Measurements from ENCODE around the gene UBE2S.
"Not testable (repeated sequence)": the region's sequence is repeated elsewhere in the genome, so short reads cannot be mapped to it uniquely, and the experiment has no call there.

UBE2S gene

GRCh38 chr19:55402509-55402908 is 5.1 kb downstream of the UBE2S start:
- DNase-seq: no peak

- DNase-seq: not testable (repeated sequence)
Observed at GRCh38 chr19:55401390-55401789, 6.2 kb downstream of the UBE2S start.

GRCh38 chr19:55400281-55401087 is 7.1 kb downstream of the UBE2S start:
- no peak for DNase-seq

- peak in 1 of 2 donors; percentile 30 for DNase-seq
Observed at GRCh38 chr19:55398200-55398925, 9.2 kb downstream of the UBE2S start.

GRCh38 chr19:55392820-55393761 is 14.5 kb downstream of the UBE2S start:
- no peak for DNase-seq

- no peak for DNase-seq
Observed at GRCh38 chr19:55391702-55392615, 15.6 kb downstream of the UBE2S start.

GRCh38 chr19:55391191-55391670 is 16.4 kb downstream of the UBE2S start:
- no peak for DNase-seq

- DNase-seq: no peak
Observed at GRCh38 chr19:55390461-55390880, 17.1 kb downstream of the UBE2S start.

- DNase-seq: no peak
Observed at GRCh38 chr19:55389386-55390317, 17.9 kb downstream of the UBE2S start.

- DNase-seq: no peak
Observed at GRCh38 chr19:55387736-55388497, 19.7 kb downstream of the UBE2S start.

- DNase-seq: no peak
Observed at GRCh38 chr19:55386493-55386971, 21.1 kb downstream of the UBE2S start.

- DNase-seq: peak; percentile 98 to 99
Observed at GRCh38 chr19:55385724-55386492, 21.7 kb downstream of the UBE2S start, which contains the start of gene RPL28. RPL28 (plus strand) TSS chr19:55385932; CDS start chr19:55386358, 426 bp downstream.

- DNase-seq: peak; percentile 95 to 96
Observed at GRCh38 chr19:55384920-55385723, 22.5 kb downstream of the UBE2S start.

GRCh38 chr19:55384131-55384919 is 23.3 kb downstream of the UBE2S start, which contains the start of gene TMEM238:
TMEM238 (minus strand) TSS chr19:55384292; CDS start chr19:55384259, 33 bp downstream.
- peak; percentile 12 to 49 for DNase-seq

GRCh38 chr19:55383279-55384130 is 24.1 kb downstream of the UBE2S start:
- DNase-seq: peak; percentile 38 to 54

Measured in CD4-positive, alpha-beta T cell treated with Interferon alpha-2 for 1 hour (primary cell).